GM12892 (cell line): ENCODE measurements around the gene PNCK.

Experiments used
- POLR2A ChIP-seq: IDR thresholded peaks from 2 replicates; pipeline ENCODE4 v1.6.1; 2011; ENCODE audit warnings: low read depth, low read length, control low read depth
- POLR2AphosphoS5 ChIP-seq: IDR thresholded peaks from 2 replicates; pipeline ENCODE4 v1.6.1; 2011; ENCODE audit warnings: low read depth, low read length, control low read depth
- TAF1 ChIP-seq: IDR thresholded peaks from 2 replicates; pipeline ENCODE4 v1.6.1; 2011; ENCODE audit warnings: low read depth, mild to moderate bottlenecking, control low read depth, low read length, borderline replicate concordance

GRCh38 chrX:153624196-153625091, 49.2 kb downstream of the PNCK start:
- TF ChIP-seq POLR2A (no peak), POLR2AphosphoS5 (no peak), TAF1 (no peak)
